ENCODE data around the gene SOCS6. TPM values are rescaled to one million over a fixed set of nuclear protein-coding genes. Genes with fewer than 3 reads are reported as not detected.

The SOCS6 gene
- total and polyA plus RNA-seq, 4 donors, result 5.5 to 30.1 (median 8.7) TPM

GRCh38 chr18:70330887-70331286 lies 42.0 kb downstream of the SOCS6 start:
- 57% methylated on average over 6 of the region's 6 CpGs for WGBS
- no peak for DNase-seq (ENCODE audit: low spot score)
- Histone ChIP-seq H3K27me3 (ENCODE audit: control insufficient read depth in 4 of 4, insufficient read depth in 4 of 4, low read length in 3 of 4) (no peaks in the 10 kb centered on the region), H3K27ac (ENCODE audit: low read depth in 1 of 2, low read length in 2 of 2) (peak overlapping the region in 1 of 2 donors; percentile 1), H3K36me3 (ENCODE audit: control insufficient read depth in 4 of 4, insufficient read depth in 3 of 4, low read depth in 1 of 4, low read length in 3 of 4) (peaks cover 0 to 2% (median 0%) of the 10 kb centered on the region in 4 donors), H3K9ac (ENCODE audit: low read depth in 1 of 2, low read length in 2 of 2) (no peak overlapping the region), H3K4me3 (ENCODE audit: low read depth in 1 of 3, low read length in 3 of 3) (no peak overlapping the region), H3K4me1 (ENCODE audit: control insufficient read depth in 4 of 4, insufficient read depth in 4 of 4, low read length in 3 of 4) (peaks cover 0 to 22% (median 13%) of the 10 kb centered on the region in 4 donors), H3K9me3 (ENCODE audit: control insufficient read depth in 4 of 4, low read length in 3 of 4) (no peaks in the 10 kb centered on the region)
- TF ChIP-seq, protein P1, sequence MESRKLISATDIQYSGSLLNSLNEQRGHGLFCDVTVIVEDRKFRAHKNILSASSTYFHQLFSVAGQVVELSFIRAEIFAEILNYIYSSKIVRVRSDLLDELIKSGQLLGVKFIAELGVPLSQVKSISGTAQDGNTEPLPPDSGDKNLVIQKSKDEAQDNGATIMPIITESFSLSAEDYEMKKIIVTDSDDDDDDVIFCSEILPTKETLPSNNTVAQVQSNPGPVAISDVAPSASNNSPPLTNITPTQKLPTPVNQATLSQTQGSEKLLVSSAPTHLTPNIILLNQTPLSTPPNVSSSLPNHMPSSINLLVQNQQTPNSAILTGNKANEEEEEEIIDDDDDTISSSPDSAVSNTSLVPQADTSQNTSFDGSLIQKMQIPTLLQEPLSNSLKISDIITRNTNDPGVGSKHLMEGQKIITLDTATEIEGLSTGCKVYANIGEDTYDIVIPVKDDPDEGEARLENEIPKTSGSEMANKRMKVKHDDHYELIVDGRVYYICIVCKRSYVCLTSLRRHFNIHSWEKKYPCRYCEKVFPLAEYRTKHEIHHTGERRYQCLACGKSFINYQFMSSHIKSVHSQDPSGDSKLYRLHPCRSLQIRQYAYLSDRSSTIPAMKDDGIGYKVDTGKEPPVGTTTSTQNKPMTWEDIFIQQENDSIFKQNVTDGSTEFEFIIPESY (IDR thresholded peaks at IDR 0.05), result no peak
- no peak for TF ChIP-seq RAD21 (IDR thresholded peaks at IDR 0.05)
- TF ChIP-seq RXRA (IDR thresholded peaks at IDR 0.05), result no peak
- no peak for TF ChIP-seq REST (IDR thresholded peaks at IDR 0.05)

GRCh38 chr18:70331456-70332097 lies 42.7 kb downstream of the SOCS6 start:
- Histone ChIP-seq H3K4me1 (ENCODE audit: control insufficient read depth in 4 of 4, insufficient read depth in 4 of 4, low read length in 3 of 4) (peaks cover 0 to 27% (median 13%) of the 10 kb centered on the region in 4 donors), H3K9me3 (ENCODE audit: control insufficient read depth in 4 of 4, low read length in 3 of 4) (no peaks in the 10 kb centered on the region), H3K4me3 (ENCODE audit: low read depth in 1 of 3, low read length in 3 of 3) (no peak overlapping the region), H3K9ac (ENCODE audit: low read depth in 1 of 2, low read length in 2 of 2) (no peak overlapping the region), H3K36me3 (ENCODE audit: control insufficient read depth in 4 of 4, insufficient read depth in 3 of 4, low read depth in 1 of 4, low read length in 3 of 4) (no peaks in the 10 kb centered on the region), H3K27ac (ENCODE audit: low read depth in 1 of 2, low read length in 2 of 2) (peak overlapping the region in 1 of 2 donors; percentile 30), H3K27me3 (ENCODE audit: control insufficient read depth in 4 of 4, insufficient read depth in 4 of 4, low read length in 3 of 4) (no peaks in the 10 kb centered on the region)
- 80% methylated on average over 5 of the region's 5 CpGs for WGBS
- no peak for TF ChIP-seq FOXA1 (IDR thresholded peaks at IDR 0.05)
- TF ChIP-seq HNF4A (conservative IDR thresholded peaks at IDR 0.05), result no peak
- TF ChIP-seq JUND (IDR thresholded peaks at IDR 0.05), result no peak
- DNase-seq (ENCODE audit: low spot score), result no peak

DNA sequence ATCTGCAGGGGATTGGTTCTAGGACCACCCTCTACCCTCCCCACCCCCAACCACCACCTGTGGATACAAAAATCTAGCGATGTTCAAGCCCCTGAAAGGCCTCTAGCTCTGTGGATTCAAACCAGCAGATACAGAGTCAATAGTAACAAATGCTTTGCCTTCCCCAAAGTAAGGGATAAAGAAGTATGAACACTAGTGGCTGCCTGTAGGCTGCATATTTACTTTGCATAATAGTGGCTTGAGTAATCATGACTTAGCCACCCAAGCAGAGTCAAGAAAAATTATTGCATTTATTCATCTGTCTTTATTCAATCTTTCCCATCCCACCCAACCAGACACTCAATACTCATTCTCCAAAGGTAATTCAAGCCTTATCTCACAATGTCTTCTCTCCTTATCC lies 43.8 kb downstream of the SOCS6 start:
- H3K4me3 ChIP-seq (ENCODE audit: low read depth in 1 of 3, low read length in 3 of 3), result no peak overlapping the region
- no peaks in the 10 kb centered on the region for H3K27me3 ChIP-seq (ENCODE audit: control insufficient read depth in 4 of 4, insufficient read depth in 4 of 4, low read length in 3 of 4)
- H3K9ac ChIP-seq (ENCODE audit: low read depth in 1 of 2, low read length in 2 of 2), result no peak overlapping the region
- H3K36me3 ChIP-seq (ENCODE audit: control insufficient read depth in 4 of 4, insufficient read depth in 3 of 4, low read depth in 1 of 4, low read length in 3 of 4), result no peaks in the 10 kb centered on the region
- peak overlapping the region; percentile 80 to 84 for H3K27ac ChIP-seq (ENCODE audit: low read depth in 1 of 2, low read length in 2 of 2)
- H3K9me3 ChIP-seq (ENCODE audit: control insufficient read depth in 4 of 4, low read length in 3 of 4), result no peaks in the 10 kb centered on the region
- peaks cover 0 to 27% (median 13%) of the 10 kb centered on the region in 4 donors for H3K4me1 ChIP-seq (ENCODE audit: control insufficient read depth in 4 of 4, insufficient read depth in 4 of 4, low read length in 3 of 4)
- WGBS, result 93% methylated on average over 1 of the region's 1 CpG
- DNase-seq (ENCODE audit: low spot score), result no peak
- TF ChIP-seq TAF1 (conservative IDR thresholded peaks at IDR 0.05) (no peak), REST (IDR thresholded peaks at IDR 0.05) (no peak), ATF3 (IDR thresholded peaks at IDR 0.05) (no peak), HNF4G (IDR thresholded peaks at IDR 0.05) (no peak), NR2F2 (IDR thresholded peaks at IDR 0.05) (no peak), FOXA1 (IDR thresholded peaks at IDR 0.05) (peak; percentile 60), EGR1 (IDR thresholded peaks at IDR 0.05; ENCODE audit: low read depth in 2 of 2) (no peak), HNF4A (conservative IDR thresholded peaks at IDR 0.05) (no peak), JUND (IDR thresholded peaks at IDR 0.05) (no peak)
- TF ChIP-seq, protein P1 (IDR thresholded peaks at IDR 0.05), result no peak

All from liver (tissue), 9 donors.